AG10803 (cell line): ENCODE data around the gene CACNA1C.

ENCODE experiments used
- DNase-seq: peaks from one replicate; pipeline ENCODE4 v3.0.0; 2010; ENCODE audit warnings: low read depth
- H3K4me3 ChIP-seq: 2 replicates; pipeline ENCODE4 v1.5.1; 2011; ENCODE audit warnings: mild to moderate bottlenecking, low read length, control low read depth
- CTCF ChIP-seq: conservative IDR thresholded peaks from 2 replicates; pipeline ENCODE4 v1.5.1; 2011; ENCODE audit warnings: mild to moderate bottlenecking, low read length, control low read depth, inconsistent platforms

Gene CACNA1C

DNA sequence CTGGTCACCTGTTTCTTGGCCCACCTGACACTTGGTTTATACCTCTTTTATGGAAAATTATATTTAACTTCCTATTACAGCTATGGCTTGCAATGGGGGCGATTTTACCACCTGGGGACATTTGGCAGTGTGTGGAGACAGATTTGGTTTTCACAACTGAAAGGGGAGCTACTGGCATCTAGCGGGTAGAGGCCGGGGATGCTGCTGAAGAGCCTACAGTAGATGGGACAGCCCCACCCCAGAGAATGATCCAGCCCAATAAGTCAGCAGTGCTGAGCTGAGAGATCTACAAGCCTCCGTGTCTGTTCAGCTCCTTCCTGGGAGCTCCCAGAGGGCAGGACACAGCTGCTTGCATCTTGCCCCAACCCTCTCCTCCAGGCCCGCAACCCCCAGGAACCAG lies 302.8 kb downstream of the CACNA1C start:
- TF ChIP-seq CTCF: no peak
- DNase-seq: no peak
- no peak overlapping the region for H3K4me3 ChIP-seq

- no peak for TF ChIP-seq CTCF
- no peak overlapping the region for H3K4me3 ChIP-seq
- DNase-seq: no peak
These were observed 303.9 kb downstream of the CACNA1C start for GRCh38 chr12:2356601-2357125.

- H3K4me3 ChIP-seq: no peak overlapping the region
- no peak for TF ChIP-seq CTCF
- DNase-seq: no peak
These were observed 306.3 kb downstream of the CACNA1C start for GRCh38 chr12:2358986-2359658.

- no peak for DNase-seq
- H3K4me3 ChIP-seq: no peak overlapping the region
- no peak for TF ChIP-seq CTCF
These were observed 307.2 kb downstream of the CACNA1C start for GRCh38 chr12:2359725-2360629.

DNA sequence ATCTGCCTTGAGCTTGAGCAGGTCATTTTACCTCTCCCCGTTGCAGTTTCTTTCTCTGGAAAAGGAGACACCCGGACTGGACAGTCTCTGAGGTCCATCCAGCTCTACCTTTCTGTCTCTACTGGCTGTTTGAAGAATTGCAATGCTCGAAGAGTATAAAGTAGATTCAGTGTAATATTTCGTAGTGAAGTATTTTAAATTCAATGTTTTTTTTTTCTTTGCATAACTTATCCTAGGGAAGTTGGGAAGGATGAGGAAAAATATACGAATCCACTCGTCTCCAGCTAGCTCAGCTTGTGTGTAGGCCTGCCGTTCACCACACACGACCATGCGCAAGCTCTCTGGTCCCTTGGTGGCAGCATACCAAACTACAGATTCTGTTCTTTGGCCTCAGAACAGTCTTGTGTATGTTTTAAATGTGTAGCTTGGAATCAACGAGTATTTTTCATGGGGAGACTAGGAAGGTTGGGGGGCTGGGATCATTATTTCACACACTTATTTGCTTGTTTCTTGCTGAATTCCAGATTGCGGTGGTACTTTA lies 307.9 kb downstream of the CACNA1C start:
- TF ChIP-seq CTCF: peak; percentile 26
- no peak overlapping the region for H3K4me3 ChIP-seq
- no peak for DNase-seq

DNA sequence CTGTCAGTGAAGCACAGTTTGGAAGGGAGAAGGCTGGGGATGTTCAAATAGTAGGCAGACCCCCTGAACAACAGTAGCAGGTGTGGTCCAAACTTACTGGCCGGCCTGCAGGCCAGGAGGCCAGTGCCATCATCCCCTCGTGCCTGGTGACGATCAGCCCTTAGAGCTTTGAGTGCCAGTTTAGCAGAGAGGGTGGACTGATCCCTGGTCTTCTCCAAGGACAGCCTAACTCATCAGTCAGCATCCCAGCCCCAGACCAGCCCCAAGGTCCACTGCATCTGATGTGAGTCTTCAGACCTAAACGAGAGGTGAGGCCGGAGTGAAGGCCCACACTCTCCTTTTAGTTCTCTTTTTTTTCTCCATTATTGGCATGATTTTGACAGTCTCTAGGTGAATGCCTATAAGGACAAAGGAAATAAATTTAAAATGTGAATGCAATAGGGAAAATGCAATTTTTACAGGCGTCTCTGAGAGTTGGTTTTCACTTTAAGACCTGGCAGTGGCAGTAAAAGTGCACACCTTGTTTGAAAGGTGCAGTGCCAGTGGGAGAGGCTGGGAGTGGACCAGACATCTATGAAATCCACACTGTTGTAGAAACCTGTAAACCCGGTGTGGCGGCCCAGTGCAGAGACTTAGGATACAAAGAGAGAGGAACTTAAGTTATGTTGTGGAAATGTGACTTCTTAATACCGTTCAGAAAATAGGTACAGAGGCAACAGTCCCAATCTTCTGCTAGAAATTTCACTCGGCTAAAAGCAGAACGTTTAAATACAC lies 311.2 kb downstream of the CACNA1C start:
- H3K4me3 ChIP-seq: no peak overlapping the region
- DNase-seq: no peak
- no peak for TF ChIP-seq CTCF
